ENCODE data around the gene DDOST. TPM values are rescaled to one million over a fixed set of nuclear protein-coding genes. Genes with fewer than 3 reads are reported as not detected.
A peak's percentile ranks its signal among the peaks of the same experiment; 100 is the strongest.

Gene DDOST
- total and polyA plus RNA-seq, 10 of the 15 experiments (the other 5 are each of a cell fraction or from before 2014, with no cell fraction given), result 100 to 274 (median 201) TPM

GRCh38 chr1:20678599-20678998, 17.4 kb upstream of the DDOST start (continued):
- TF ChIP-seq RB1 (IDR thresholded peaks at IDR 0.05; ENCODE audit: borderline replicate concordance) (no peak), ZNF274 (IDR thresholded peaks at IDR 0.05; ENCODE audit: insufficient read depth, insufficient read length) (no peak), ELK1 (IDR thresholded peaks at IDR 0.05; ENCODE audit: low read depth, low read length) (no peak), SREBF1 (IDR thresholded peaks at IDR 0.05; ENCODE audit: low read length) (no peak), PML (IDR thresholded peaks at IDR 0.05; ENCODE audit: low read length) (no peak), FOXK2 (IDR thresholded peaks at IDR 0.05) (peak; percentile 48), SRF (IDR thresholded peaks at IDR 0.05; ENCODE audit: low read depth in 2 of 2, low read length in 2 of 2) (no peak), PKNOX1 (IDR thresholded peaks at IDR 0.05) (no peak), ATF3 (IDR thresholded peaks at IDR 0.05; ENCODE audit: borderline replicate concordance, extremely low read depth, low read depth, low read length) (no peak), CREM (IDR thresholded peaks at IDR 0.05; ENCODE audit: low read depth) (peak; percentile 45; the same call in 1 of the 2 replicates), MTA3 (IDR thresholded peaks at IDR 0.05; ENCODE audit: borderline replicate concordance, low read length) (peak; percentile 81; the same call in 1 of the 2 replicates), IRF4 (IDR thresholded peaks at IDR 0.05; ENCODE audit: low read depth, low read length) (peak; percentile 79), SIX5 (IDR thresholded peaks at IDR 0.05; ENCODE audit: low read depth, low read length, severe bottlenecking) (no peak), ETV6 (conservative IDR thresholded peaks at IDR 0.05 in 1 of 2, IDR thresholded peaks at IDR 0.05 in 1 of 2; ENCODE audit: borderline replicate concordance in 1 of 2, low read depth in 1 of 2) (peak in 1 of 2 experiments; percentile 85; a peak in 2 of 4 replicates), SIN3A (IDR thresholded peaks at IDR 0.05; ENCODE audit: low read depth, low read length) (no peak), PRDM15 (CRISPR knock-in tag; IDR thresholded peaks at IDR 0.05) (no peak), EGR1 (IDR thresholded peaks at IDR 0.05; ENCODE audit: borderline replicate concordance in 1 of 2, low read depth in 2 of 2, low read length in 2 of 2) (no peak), MLLT1 (IDR thresholded peaks at IDR 0.05) (0 out of 2 replicates have a peak, but pooled peaks have one; percentile 19), POLR2AphosphoS5 (IDR thresholded peaks at IDR 0.05; ENCODE audit: low read length) (no peak), HCFC1 (IDR thresholded peaks at IDR 0.05; ENCODE audit: low read length) (no peak), TCF3 (IDR thresholded peaks at IDR 0.05; ENCODE audit: borderline replicate concordance, insufficient read depth, low read depth, low read length) (no peak)
